ENCODE data around the gene TMEM74B.

GRCh38 chr20:1178103-1178502 is 6.7 kb downstream of the TMEM74B start:
- TF ChIP-seq POLR2A (IDR thresholded peaks at IDR 0.05; ENCODE audit: low read depth, low read length) (no peak), POLR2AphosphoS5 (IDR thresholded peaks at IDR 0.05; ENCODE audit: low read depth, low read length) (no peak)

Data from GM12892 (cell line).